IPS-NIHi7 (cell line): ENCODE results near the gene FER.
A peak's percentile ranks its signal among the peaks of the same experiment; 100 is the strongest.
"Not testable (repeated sequence)": the region's sequence is repeated elsewhere in the genome, so short reads cannot be mapped to it uniquely, and the experiment has no call there.

Source experiments
- DNase-seq: peaks from one replicate; pipeline ENCODE4 v3.0.0; 2012; ENCODE audit warnings: mixed read lengths; ENCODE audit errors: extremely low spot score

FER gene

DNA sequence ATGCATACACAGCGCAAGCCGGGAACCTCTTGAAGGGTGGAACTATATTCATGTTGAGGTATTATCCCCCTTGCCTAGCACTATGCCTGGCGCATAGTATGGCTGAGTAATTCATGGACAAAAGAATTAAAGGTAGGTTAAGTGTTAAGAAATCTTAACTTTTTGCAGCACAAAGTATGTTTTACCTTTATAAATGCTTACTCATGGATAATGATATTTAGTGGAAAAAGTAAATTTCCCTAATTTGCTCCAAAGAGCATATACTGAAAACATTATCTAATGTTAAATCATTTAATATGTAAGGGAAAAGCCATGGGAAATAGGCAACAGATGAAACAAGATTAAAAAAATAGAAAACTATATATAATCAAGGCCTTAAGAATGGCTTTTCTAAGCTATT, 365.9 kb downstream of the FER start:
- DNase-seq, result no peak

DNA sequence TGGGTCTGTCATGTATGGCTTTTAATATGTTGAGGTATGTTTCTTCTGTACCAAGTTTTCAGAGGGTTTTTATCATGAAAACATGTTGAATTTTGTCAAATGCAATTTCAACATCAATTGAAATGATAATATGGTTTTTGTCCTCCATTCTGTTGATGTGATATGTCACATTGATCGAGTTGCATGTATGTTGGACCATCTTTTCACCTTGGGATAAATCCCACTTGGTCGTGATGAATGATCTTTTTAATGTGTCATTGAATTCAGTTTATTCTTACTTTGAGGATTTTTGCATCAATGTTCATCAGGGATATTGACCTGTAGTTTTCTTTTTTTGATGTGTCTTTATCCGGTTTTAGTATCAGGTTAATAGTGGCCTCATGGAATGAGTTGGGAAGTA, 373.5 kb downstream of the FER start:
- DNase-seq, result no peak

DNA sequence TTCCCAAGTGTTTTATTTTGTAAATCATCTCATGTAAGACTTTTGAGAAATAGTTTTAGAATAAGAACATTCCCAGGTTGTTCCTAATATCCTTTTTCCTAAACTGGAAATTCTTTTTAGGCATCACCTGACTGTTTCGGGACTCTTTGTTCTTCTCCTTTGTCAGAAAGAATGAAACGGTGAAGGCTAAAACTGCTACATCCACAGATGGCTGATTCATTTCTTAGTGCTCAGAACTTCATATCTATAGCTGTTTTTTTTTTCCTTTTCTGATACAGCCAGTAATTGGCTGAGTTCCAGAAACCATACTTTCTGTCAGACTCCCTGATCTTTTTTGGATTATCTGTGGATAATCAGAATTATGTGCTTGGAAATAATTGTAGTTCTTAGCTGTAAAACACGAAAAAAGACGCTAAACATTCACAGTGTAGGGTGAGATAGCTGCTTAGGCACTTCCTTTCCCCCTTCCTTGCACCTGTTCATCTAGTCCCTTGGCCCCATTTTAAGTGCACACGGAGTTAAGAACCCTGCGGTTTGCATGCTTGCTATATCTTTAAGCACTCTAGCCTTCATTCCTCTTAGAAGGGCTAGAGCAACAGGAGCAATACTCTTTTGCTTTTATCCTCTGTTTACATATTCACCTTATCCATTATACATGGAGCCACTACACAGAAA, 378.2 kb downstream of the FER start:
- no peak for DNase-seq

DNA sequence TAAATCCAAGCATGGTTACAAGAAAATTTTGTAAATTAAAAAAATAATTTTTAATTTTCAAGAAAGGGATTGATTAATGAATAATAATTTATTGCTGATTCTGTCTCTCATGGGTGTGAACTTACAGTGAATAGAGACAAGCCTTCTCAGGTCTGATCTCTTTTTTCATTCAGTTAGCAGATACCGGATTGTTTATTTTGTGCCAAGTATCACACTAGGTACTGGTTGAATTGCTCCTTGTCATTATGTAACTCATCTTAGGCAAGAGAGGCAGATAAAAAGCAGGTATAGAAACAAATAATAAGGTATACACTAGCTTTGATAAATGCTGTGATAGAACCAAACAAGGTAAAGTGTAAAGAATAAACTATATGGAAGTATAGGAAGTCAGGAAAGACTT, 378.8 kb downstream of the FER start:
- no peak for DNase-seq

DNA sequence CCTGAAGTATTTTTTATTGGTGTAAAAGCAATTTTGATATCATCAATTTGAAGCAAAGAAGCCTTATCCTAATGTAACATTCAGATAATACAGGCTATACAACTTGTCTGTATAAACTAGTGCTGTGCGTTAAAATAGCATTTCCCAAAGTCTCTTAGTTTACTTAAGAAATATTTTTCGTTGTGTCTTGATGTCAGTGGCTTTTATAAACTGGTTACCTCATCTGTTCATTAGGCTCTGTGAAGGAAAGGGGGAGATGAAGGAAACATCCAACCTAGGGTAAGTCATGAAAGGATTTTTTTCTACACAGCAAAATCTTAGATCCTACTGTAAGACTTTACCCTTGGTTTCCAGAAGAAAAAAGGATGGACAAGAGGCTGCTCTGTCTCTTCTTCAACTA, 389.2 kb downstream of the FER start:
- no peak for DNase-seq

DNA sequence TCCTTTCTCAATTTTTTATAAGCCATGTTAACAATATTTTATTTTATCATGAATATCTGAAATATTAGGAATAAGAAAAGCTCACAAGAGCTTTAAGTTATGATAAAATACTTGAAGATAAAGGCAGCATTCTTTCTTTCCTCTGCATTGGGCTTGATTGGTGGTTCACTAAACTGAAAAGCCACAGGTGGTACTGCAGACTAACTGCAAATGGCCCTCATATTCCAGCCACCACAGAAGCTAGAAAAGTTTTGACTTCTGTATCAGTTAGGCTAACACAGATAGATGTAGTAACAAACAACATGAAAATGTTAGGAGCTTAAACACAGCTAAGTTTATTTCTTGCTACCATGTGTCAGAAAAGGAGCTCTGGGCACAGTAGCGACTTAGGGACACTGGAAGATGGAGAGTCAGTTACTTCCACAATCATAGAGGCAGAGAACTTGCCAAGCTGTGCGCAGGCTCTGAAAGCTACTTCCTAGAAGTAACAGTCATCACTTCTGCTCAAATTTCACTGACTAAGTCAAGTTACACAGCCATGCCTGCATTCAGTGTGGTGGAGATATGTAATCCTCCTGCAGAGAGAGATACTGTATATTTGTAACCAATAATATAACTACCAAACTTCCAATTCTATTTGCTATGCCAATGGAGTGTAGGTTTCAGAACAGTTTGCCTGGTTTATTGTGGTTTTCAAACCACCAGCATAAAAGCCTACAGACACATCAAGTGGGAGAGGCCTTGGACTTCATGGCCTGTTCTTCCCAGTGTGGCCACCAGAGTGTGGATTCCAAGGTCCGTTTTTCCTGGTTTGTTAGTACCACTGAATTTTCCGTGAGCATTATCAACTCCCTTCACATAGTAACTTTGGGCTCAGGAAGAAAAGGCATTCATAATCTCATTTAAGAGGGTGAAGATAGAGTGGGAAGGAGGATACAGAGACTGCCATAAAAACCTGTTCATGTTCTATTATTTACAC, 393.8 kb downstream of the FER start:
- no peak for DNase-seq

DNA sequence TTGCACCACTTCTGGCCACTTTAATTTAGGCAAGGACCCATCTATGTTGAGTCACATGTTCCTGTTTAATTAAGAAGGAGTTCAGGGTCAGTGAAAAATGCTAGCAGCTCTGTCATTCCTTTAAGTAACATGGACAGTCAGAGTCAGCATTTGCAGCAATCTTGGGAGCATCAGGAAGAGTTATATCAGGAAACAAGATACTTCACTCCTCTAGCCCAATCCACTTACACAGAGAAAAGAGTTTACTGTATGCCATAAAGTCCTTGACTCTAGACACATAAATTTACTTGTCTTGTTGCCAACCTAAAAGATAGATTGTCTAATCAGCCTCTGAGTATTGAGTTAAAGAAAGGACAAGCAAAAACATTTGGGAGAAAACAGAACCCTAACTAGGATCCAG, 395.3 kb downstream of the FER start:
- DNase-seq, result no peak

DNA sequence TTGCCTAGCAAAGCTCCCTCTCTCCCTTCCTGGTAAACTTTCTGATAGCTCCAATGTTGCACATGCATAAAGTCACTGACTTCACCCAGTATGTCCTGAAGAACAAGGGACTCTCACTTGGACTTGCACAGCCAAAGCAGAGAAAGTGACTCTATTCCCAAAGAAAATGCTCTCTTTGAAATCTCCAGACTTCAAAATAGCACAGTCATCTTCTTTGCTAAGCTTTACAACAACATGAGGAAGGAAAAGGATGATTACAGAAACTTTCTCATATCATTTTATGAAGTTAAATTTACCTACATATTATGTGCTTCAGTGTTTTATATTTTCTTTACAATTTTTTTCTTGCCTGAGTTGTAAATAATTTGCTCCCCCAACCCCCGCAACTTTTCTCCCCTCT, 397.4 kb downstream of the FER start:
- DNase-seq, result no peak

DNA sequence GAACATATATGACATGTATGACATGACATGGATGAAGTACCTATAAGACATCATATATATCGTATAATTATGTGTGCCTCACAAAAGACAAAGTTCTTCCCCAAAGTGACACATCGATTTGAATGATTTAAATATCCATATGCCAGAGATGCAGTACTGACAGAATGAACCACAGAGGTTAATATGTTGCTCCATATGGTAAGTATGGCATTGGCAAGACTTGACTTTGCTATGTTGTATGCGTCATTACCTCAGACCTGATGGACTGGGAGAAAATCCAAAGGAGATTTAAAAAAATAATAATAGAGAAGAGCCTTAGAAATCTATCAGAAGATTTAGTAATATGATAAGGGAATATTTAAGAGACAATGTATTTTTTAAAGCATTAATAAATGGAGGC, 398.9 kb downstream of the FER start:
- DNase-seq, result no peak

DNA sequence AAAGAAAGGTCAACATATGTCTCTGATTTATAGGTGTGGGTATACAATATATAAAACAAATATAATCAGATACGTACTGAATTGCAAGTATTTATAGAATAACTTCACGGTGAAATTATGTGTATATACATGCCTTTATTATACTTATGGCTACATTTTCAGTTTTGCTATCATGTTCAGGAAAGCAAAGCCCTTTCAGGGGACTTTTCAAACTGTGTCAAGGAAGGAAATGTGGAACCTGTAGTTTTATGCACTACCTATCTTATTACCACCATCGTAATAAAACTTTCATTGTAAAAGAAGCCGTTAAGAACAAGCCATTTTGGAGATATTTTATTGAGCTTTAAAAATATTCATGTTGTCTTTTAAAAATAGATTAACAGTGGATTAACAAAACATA, 404.9 kb downstream of the FER start:
- DNase-seq, result no peak

DNA sequence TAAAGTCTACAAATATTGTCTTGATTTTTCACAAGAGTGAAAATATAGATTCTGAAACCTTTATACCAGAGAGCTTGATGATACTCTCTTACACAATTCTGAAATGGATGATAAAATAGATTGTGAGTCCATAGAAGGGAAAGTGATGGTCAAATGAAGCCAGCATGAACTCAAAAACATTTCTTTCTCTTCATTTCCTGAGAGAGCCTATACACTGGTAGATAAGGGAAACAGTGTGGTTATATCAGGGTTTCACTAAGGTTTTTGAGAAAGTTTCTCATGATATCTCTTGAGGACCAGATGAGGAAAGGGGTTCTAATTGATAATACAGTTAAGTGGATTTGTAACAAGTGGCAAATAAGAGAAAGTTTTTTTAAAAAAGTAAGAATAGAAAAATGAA, 407.9 kb downstream of the FER start:
- DNase-seq, result no peak

DNA sequence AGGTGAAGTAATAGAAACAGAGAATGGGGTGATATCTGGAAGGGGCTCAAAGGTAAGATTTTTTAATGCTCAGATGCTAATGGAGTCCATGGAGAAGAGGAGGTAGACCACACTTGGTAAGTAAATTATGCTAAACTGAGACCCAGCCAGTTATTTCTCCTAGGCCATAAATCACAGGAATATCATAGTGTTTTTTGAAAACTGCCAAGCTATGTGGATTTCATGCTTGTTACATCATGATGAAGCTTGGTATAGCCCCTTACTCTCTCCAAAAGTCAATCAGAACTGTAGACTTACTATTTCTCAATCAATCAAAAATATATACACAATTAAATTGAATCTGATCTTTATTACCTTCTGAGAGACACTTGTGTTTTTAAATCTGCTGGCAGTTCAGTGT, 409.2 kb downstream of the FER start:
- DNase-seq, result no peak

DNA sequence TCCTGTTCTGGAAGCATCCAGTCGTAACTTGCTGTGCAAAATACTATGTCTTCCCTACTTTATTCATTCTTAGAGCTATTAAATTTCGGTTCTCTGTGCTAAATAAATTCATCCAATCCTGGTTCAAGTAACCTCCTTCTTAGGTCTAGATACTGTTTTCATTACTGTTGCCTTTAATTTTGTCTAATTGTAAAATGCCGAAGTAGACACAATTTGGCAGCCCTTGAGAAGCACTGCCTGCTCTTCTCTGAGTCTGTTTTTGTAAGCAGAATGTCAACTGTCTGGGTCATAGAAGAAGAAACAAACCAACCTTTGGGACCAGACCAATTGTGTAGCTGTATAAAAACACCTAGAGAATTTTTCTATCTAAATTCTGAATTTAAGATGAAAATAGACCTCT, 412.8 kb downstream of the FER start:
- DNase-seq, result no peak

DNA sequence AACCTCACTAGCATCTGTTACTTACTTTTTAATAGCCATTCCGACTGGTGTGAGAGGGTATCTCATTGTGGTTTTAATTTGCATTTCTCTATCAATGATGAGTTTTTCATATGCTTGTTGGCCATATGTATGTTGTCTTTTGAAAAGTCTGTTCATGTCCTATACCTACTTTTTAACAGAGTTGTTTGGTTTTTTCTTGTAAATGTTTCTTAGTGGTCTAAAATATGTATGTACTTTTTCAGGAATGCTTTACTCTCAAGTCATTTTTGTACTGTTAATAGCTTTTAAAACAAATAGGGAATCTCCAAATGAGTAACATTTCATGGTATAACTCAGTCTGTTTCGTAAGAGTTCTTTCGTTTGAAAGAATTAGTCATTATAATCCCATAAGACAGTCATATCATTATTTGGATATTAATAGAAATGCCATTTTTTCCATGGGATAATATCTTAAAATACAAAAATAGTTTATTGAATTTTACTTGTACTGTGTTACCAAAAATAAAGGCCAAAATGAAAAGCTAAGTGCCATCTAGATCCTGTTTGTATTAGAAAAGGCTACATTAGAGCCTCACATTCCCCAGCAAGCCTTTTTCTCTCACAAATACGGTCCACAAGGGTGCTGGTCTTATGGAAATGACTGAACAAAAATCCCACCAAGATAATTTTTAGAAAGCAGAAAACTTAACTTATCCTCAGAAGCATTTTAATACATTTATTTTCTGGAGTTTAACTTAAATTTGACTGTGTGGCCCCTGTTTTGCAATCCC, 414.4 kb downstream of the FER start:
- no peak for DNase-seq

DNA sequence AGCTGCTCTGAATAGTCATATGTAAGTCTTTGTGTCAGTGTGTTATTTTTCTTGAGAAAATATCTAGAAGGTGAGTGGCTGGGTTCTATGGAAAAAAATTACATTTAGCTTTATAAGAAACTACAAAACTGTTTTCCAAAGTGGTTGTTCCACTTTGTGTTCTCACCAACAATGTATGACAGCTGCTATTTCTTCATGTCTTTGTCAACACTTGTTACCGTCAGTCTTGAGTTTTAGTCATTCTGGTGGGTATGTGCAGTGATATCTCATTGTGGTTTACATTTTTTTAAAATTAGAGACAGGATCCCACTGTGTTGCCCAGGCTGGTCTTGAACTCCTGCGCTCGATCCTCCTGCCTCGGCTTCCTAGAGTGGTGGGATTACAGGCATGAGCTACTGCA, 415.6 kb downstream of the FER start:
- DNase-seq, result no peak

DNA sequence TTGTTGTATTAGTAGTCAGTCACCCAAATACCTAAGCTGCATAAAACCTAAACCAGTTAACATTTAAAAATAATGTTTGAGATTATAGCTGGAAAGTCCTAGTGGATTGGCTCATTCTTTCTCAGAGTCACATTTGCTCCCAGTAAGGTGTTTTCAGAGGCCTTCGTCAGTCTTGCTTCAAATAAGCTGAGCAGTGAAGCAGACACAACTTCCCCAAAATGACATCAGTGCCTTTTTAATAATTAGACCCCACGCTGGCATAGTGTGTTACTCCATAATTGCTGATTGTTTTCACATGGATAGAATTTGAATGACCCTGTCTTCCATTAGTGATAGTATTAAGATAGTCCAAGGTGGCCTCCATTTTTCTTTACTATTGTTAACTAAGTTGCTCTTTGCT, 416.3 kb downstream of the FER start:
- no peak for DNase-seq

DNA sequence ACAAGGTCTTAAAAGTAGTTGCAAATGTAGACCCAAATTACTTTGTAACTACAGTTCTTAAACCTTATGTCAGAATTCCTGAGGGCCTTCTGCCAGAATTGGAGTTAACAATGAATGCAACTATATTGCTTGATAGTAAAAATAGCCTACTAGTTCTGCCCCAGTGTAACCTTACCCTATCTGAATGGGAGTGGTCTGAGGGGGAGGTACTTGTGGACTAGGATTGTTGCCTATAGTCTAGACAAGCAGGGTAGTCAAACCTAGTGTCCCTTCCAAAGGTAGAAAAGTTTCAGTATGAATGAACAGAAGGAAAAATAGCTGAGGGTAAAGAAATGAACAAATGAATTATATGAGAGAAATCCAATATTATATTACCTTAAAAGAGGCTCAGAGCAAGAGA, 419.9 kb downstream of the FER start:
- DNase-seq, result peak; percentile 23

DNA sequence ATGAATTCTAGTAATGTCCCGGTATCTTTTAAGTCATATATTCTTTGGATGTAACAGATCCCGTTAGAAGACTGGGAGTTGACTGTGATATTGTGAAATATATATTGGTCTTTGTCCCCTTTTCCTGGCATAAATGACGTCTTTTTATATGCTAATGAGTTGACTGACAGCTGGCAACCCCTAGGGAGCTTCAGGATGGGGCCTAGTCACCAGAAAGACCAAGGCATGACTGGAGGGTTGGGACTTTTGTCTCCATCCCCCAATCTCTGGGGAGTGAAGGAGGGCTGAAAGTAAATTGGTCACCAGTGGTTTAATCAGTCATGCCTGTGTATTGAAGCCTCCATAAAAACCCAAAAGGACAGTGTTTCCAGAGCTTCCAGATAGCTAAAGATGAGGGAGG, 420.5 kb downstream of the FER start:
- DNase-seq, result no peak

DNA sequence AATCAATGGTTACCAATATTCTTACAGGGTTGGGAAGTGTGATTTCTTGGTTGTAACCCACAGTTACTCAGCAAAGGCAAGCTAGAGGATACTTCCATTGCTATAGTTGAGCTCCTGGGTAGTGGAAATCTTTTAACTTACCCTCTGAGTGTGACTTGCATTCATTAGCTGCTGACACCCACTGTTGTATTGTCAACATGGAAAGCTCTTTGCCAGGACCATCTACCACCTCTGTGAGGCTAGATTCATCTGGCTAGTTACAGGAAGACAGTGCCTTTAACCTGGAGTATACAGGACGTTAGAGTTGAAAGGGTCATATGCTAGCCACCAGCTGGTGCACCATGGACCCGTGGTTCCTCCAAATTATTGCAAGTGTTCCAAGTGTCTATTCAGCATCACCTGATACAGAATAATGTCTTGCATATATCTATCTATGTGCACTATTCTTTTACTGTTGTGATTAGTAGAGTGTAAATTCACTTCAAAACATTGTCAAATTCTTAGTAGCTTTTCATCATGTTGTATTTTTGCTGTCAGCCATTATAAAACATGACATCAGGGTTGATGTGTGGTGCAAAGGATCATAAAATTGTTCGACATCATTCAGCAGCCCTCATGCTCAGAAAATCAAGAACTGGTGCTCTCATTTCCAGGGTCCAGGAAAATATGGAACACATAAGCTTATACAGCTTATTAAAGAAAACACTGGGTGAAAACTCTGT, 423.1 kb downstream of the FER start:
- peak; percentile 17 for DNase-seq

DNA sequence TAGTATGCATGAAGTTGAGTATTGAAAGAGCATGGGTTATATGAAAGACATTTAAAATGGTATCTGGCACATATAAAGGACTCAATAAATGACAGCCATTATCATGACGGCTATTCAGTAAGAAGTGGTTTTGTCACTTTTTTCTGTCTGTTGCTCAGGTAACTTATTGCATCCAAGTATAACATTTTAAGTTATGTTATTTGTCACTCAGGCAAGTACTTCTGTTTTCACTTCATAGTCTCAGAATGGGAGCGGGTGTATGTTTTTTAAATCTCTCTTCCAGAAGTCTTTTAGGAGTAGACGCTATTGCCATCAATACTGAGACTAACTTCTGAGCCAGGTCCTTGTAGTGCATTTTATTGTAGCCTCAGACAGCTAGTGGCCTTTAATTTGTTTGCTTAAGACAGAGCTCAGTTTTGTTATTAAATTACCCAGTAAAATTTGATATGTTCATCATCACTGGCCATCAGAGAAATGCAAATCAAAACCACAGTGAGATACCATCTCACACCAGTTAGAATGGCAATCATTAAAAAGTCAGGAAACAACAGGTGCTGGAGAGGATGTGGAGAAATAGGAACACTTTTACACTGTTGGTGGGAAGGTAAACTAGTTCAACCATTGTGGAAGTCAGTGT, 423.9 kb downstream of the FER start:
- DNase-seq, result not testable (repeated sequence)

DNA sequence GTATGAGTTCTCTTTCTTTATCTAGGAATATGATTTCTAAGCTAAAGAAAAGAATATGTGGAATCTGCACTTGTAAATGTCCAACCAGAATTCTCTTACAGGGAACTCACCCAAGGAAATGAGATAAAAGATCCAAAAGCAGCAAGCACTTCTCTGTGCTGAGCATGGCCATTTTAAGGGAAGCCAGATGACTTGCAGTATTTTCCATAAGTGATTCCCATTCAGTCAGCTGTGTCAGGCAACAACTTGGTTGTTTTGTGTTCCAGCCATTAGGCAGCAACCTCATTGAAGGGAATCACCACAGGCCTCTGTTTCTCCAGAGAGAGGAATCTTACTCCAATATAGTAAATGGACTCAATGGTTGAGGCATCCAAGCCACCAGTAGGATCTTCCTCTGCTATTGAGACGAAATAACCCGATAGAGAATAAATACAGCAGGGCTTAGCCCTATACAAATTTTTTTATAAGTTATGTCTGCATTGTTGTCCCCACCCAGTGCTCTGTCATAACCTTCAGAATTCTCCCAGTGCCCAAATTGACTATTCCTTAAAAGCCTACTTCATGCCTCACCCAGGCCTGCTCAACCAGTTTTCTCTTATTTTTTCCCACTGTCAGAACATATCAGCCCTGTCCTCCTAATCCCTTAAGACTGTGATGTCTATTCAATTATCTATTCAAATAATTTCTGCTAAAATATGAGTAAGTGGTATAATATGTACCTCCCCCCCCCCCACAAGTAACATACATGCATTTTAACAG, 425.5 kb downstream of the FER start:
- no peak for DNase-seq
